DMS 273 treated with DMSO at 0.1 percent for 48 hours (cell line): Measurements from ENCODE around the gene NOXRED1.

ENCODE experiments used
- DNase-seq: peaks from one replicate; lab custom pipeline; 2025; lab: John Stamatoyannopoulos, UW

NOXRED1 gene

GRCh38 chr14:77407158-77407557 lies 16.2 kb downstream of the NOXRED1 start:
- no peak for DNase-seq

- no peak for DNase-seq
Measured at GRCh38 chr14:77406718-77407117, 16.6 kb downstream of the NOXRED1 start.

GRCh38 chr14:77406086-77406485 lies 17.2 kb downstream of the NOXRED1 start:
- no peak for DNase-seq

- DNase-seq: no peak
Measured at GRCh38 chr14:77403768-77404167, 19.6 kb downstream of the NOXRED1 start.

GRCh38 chr14:77400216-77400615 lies 23.1 kb downstream of the NOXRED1 start:
- no peak for DNase-seq

GRCh38 chr14:77390188-77390587 lies 33.1 kb downstream of the NOXRED1 start:
- DNase-seq: no peak

- DNase-seq: no peak
Measured at GRCh38 chr14:77378701-77379100, 44.6 kb downstream of the NOXRED1 start.

- no peak for DNase-seq
Measured at GRCh38 chr14:77377502-77377844, 45.9 kb downstream of the NOXRED1 start.

- DNase-seq: peak; percentile 88
Measured at GRCh38 chr14:77376771-77377501, 46.4 kb downstream of the NOXRED1 start, which contains the start of the genes SAMD15 and TMED8. Gene SAMD15 (plus strand): TSS chr14:77377379. CDS start chr14:77377419, 40 bp downstream. Gene TMED8 (minus strand): TSS chr14:77377094. CDS start chr14:77377053, 41 bp downstream.

- no peak for DNase-seq
Measured at GRCh38 chr14:77375973-77376770, 47.2 kb downstream of the NOXRED1 start.

GRCh38 chr14:77375164-77375950 lies 48.0 kb downstream of the NOXRED1 start:
- DNase-seq: no peak

- DNase-seq: no peak
Measured at GRCh38 chr14:77372304-77372841, 51.0 kb downstream of the NOXRED1 start.

- no peak for DNase-seq
Measured at GRCh38 chr14:77369285-77369684, 54.0 kb downstream of the NOXRED1 start.

- DNase-seq: no peak
Measured at GRCh38 chr14:77364146-77364545, 59.2 kb downstream of the NOXRED1 start.

- DNase-seq: no peak
Measured at GRCh38 chr14:77359626-77360025, 63.7 kb downstream of the NOXRED1 start.

- DNase-seq: no peak
Measured at GRCh38 chr14:77356899-77357298, 66.4 kb downstream of the NOXRED1 start.

- DNase-seq: no peak
Measured at GRCh38 chr14:77355811-77356210, 67.5 kb downstream of the NOXRED1 start.

- no peak for DNase-seq
Measured at GRCh38 chr14:77353469-77354141, 69.7 kb downstream of the NOXRED1 start.

- no peak for DNase-seq
Measured at GRCh38 chr14:77347751-77348150, 75.6 kb downstream of the NOXRED1 start.

- DNase-seq: no peak
Measured at GRCh38 chr14:77346495-77346894, 76.8 kb downstream of the NOXRED1 start.

- DNase-seq: no peak
Measured at GRCh38 chr14:77344377-77344996, 78.8 kb downstream of the NOXRED1 start.
